Activated gamma-delta T cell treated with Interleukin-2 at 50 U/mL for 16 hours (primary cell): ENCODE measurements around the gene CRTC3.
"Not testable (repeated sequence)": the region's sequence is repeated elsewhere in the genome, so short reads cannot be mapped to it uniquely, and the experiment has no call there.

Experiments
- DNase-seq: peaks from one replicate; pipeline ENCODE4 v3.0.0-alpha.2; 2020

Gene CRTC3

GRCh38 chr15:90524018-90524803, 5.5 kb upstream of the CRTC3 start:
- not testable (repeated sequence) for DNase-seq

GRCh38 chr15:90529011-90529370, 732 bp upstream of the CRTC3 start:
- DNase-seq: no peak

GRCh38 chr15:90530250-90531051, 728 bp downstream of the CRTC3 start:
- DNase-seq: peak; percentile 45

- no peak for DNase-seq
These were observed 1.4 kb downstream of the CRTC3 start for GRCh38 chr15:90531147-90531546.

GRCh38 chr15:90535254-90535653, 5.5 kb downstream of the CRTC3 start:
- DNase-seq: no peak

- no peak for DNase-seq
These were observed 10.1 kb downstream of the CRTC3 start for GRCh38 chr15:90539789-90540188.

GRCh38 chr15:90540768-90541167, 11.0 kb downstream of the CRTC3 start:
- DNase-seq: no peak

- no peak for DNase-seq
These were observed 15.4 kb downstream of the CRTC3 start for GRCh38 chr15:90545095-90545494.

GRCh38 chr15:90547540-90547939, 17.8 kb downstream of the CRTC3 start:
- DNase-seq: no peak

- DNase-seq: no peak
These were observed 21.2 kb downstream of the CRTC3 start for GRCh38 chr15:90550919-90551318.

GRCh38 chr15:90552162-90552928, 22.6 kb downstream of the CRTC3 start:
- no peak for DNase-seq

- no peak for DNase-seq
These were observed 23.1 kb downstream of the CRTC3 start for GRCh38 chr15:90552929-90553211.

GRCh38 chr15:90553248-90553745, 23.6 kb downstream of the CRTC3 start:
- DNase-seq: no peak

- no peak for DNase-seq
These were observed 27.7 kb downstream of the CRTC3 start for GRCh38 chr15:90557186-90558084.

GRCh38 chr15:90558171-90558573, 28.4 kb downstream of the CRTC3 start:
- DNase-seq: no peak

GRCh38 chr15:90559119-90559518, 29.4 kb downstream of the CRTC3 start:
- no peak for DNase-seq

- DNase-seq: no peak
These were observed 30.6 kb downstream of the CRTC3 start for GRCh38 chr15:90560229-90560776.

GRCh38 chr15:90561344-90562244, 31.9 kb downstream of the CRTC3 start:
- DNase-seq: no peak

GRCh38 chr15:90562669-90563068, 32.9 kb downstream of the CRTC3 start:
- DNase-seq: no peak

- DNase-seq: no peak
These were observed 33.7 kb downstream of the CRTC3 start for GRCh38 chr15:90563463-90563862.

GRCh38 chr15:90564051-90564450, 34.3 kb downstream of the CRTC3 start:
- no peak for DNase-seq
